IMR-90 (cell line): ENCODE data around the gene CLEC2D. TPM values are rescaled to one million over a fixed set of nuclear protein-coding genes. Genes with fewer than 3 reads are reported as not detected.

Source experiments
- ATAC-seq: fragments of 200-7000 bp; cut with Tn5 transposase; 2 replicates; pipeline ENCODE4 v1.9.1; 2020; ENCODE audit warnings: low read depth, mild to moderate bottlenecking, moderate library complexity
- BruUV-seq: library from RNA; stranded (reverse); fragments of 400-500 nt; replicated peaks from 2 replicates; lab custom pipeline; 2021; lab: Mats Ljungman, UMichigan
- CTCF ChIA-PET: fragments of 300-600 bp; formaldehyde crosslinking; extraction: SDS; loops from one replicate; lab custom pipeline; 2021; ENCODE audit warnings: antibody characterized with exemption; lab: Yijun Ruan, JAX
- POLR2A ChIA-PET: fragments of 300-600 bp; sonication (Branson Sonifier 250); formaldehyde crosslinking; loops from one replicate; lab custom pipeline; 2022; ENCODE audit warnings: antibody characterized with exemption; ENCODE audit not compliant: unreplicated experiment; lab: Charles Lee
- DNase-seq: peaks from one replicate; pipeline ENCODE4 v3.0.0; 2013
- H2AFZ ChIP-seq: replicated peaks from 2 replicates; pipeline ENCODE3; 2013; ENCODE audit warnings: low read length, mild to moderate bottlenecking; ENCODE audit not compliant: poor library complexity
- H2AK5ac ChIP-seq: 2 replicates; pipeline ENCODE4 v1.6.1; 2013; ENCODE audit warnings: low read depth, low read length, inconsistent platforms
- H2AK9ac ChIP-seq: replicated peaks from 2 replicates; pipeline ENCODE3; 2013; ENCODE audit warnings: mild to moderate bottlenecking, low read depth, low read length, moderate library complexity; ENCODE audit not compliant: poor library complexity
- H2BK120ac ChIP-seq: 2 replicates; pipeline ENCODE4 v1.6.1; 2013; ENCODE audit warnings: low read depth, low read length, inconsistent platforms
- H2BK15ac ChIP-seq: 3 replicates; pipeline ENCODE4 v1.6.1; 2013; ENCODE audit warnings: low read depth, low read length, inconsistent platforms
- H2BK20ac ChIP-seq: 2 replicates; pipeline ENCODE4 v1.6.1; 2013; ENCODE audit warnings: low read depth, mild to moderate bottlenecking, inconsistent platforms, low read length, moderate library complexity
- H2BK5ac ChIP-seq: 2 replicates; pipeline ENCODE4 v1.6.1; 2013; ENCODE audit warnings: mild to moderate bottlenecking, low read depth, low read length, inconsistent platforms; ENCODE audit not compliant: poor library complexity, severe bottlenecking
- H3K14ac ChIP-seq: replicated peaks from 2 replicates; pipeline ENCODE4 v1.6.1; 2013; ENCODE audit warnings: low read depth, low read length, inconsistent platforms
- H3K18ac ChIP-seq: 2 replicates; pipeline ENCODE4 v1.6.1; 2013; ENCODE audit warnings: low read depth, low read length, control low read depth
- H3K23ac ChIP-seq: 2 replicates; pipeline ENCODE4 v1.6.1; 2013; ENCODE audit warnings: low read depth, low read length, inconsistent platforms
- H3K27ac ChIP-seq: 2 replicates; pipeline ENCODE4 v1.5.1; 2013; ENCODE audit warnings: mild to moderate bottlenecking, control low read depth, low read length; ENCODE audit not compliant: insufficient read depth
- H3K27me3 ChIP-seq: 2 replicates; pipeline ENCODE4 v1.6.1; 2013; ENCODE audit warnings: low read length; ENCODE audit not compliant: control insufficient read depth, insufficient read depth
- H3K36me3 ChIP-seq: 2 replicates; pipeline ENCODE4 v1.6.1; 2013; ENCODE audit warnings: low read length, mixed read lengths; ENCODE audit not compliant: control insufficient read depth, insufficient read depth
- H3K4ac ChIP-seq: 2 replicates; pipeline ENCODE4 v1.6.1; 2013; ENCODE audit warnings: low read depth, low read length, inconsistent platforms
- H3K4me1 ChIP-seq: 2 replicates; pipeline ENCODE4 v1.6.1; 2013; ENCODE audit warnings: low read length, mixed read lengths; ENCODE audit not compliant: control insufficient read depth, insufficient read depth
- H3K4me2 ChIP-seq: 2 replicates; pipeline ENCODE4 v1.6.1; 2013; ENCODE audit warnings: low read depth, mild to moderate bottlenecking, control low read depth, low read length, moderate library complexity
- H3K4me3 ChIP-seq: 2 replicates; pipeline ENCODE4 v1.5.1; 2013; ENCODE audit warnings: low read depth, mild to moderate bottlenecking, control low read depth, low read length, moderate library complexity; ENCODE audit not compliant: insufficient read depth
- H3K56ac ChIP-seq: 2 replicates; pipeline ENCODE4 v1.6.1; 2013; ENCODE audit warnings: low read length, inconsistent platforms; ENCODE audit not compliant: insufficient read depth; ENCODE audit errors: extremely low read depth
- H3K79me1 ChIP-seq, 2 experiments: 2 replicates each; pipeline ENCODE4 v1.6.1; 2013; ENCODE audit warnings: low read length in 2 of 2, inconsistent platforms in 1 of 2, low read depth in 1 of 2
- H3K9ac ChIP-seq: 2 replicates; pipeline ENCODE4 v1.6.1; 2013; ENCODE audit warnings: low read depth, low read length, control low read depth
- H3K9me1 ChIP-seq: 2 replicates; pipeline ENCODE4 v1.6.1; 2013; ENCODE audit warnings: low read length, inconsistent platforms; ENCODE audit not compliant: insufficient read depth
- H3K9me3 ChIP-seq: 2 replicates; pipeline ENCODE4 v1.6.1; 2013; ENCODE audit warnings: low read length; ENCODE audit not compliant: control insufficient read depth, insufficient read depth
- H4K20me1 ChIP-seq: 2 replicates; pipeline ENCODE4 v1.6.1; 2013; ENCODE audit warnings: low read length, inconsistent platforms; ENCODE audit not compliant: insufficient read depth
- H4K5ac ChIP-seq: 2 replicates; pipeline ENCODE4 v1.6.1; 2013; ENCODE audit warnings: mild to moderate bottlenecking, low read depth, low read length, control low read depth
- H4K8ac ChIP-seq, 2 experiments: 2 replicates each; pipeline ENCODE4 v1.6.1; 2013; ENCODE audit warnings: low read depth in 2 of 2, low read length in 2 of 2, control low read depth in 1 of 2, inconsistent platforms in 1 of 2
- H4K91ac ChIP-seq: 2 replicates; pipeline ENCODE4 v1.6.1; 2013; ENCODE audit warnings: low read depth, low read length, inconsistent platforms; ENCODE audit not compliant: insufficient read depth
- BHLHE40 ChIP-seq: fragments of 150-350 bp; IDR thresholded peaks from 2 replicates; pipeline ENCODE4 v1.6.1; 2016; ENCODE audit warnings: mild to moderate bottlenecking, low read depth, low read length
- CEBPB ChIP-seq: IDR thresholded peaks from 2 replicates; pipeline ENCODE4 v1.6.1; 2012; ENCODE audit warnings: low read depth, low read length, improper control_type of control experiment
- CHD1 ChIP-seq: IDR thresholded peaks from 2 replicates; pipeline ENCODE4 v1.6.1; 2012; ENCODE audit warnings: low read depth, low read length, improper control_type of control experiment
- CTCF ChIP-seq: conservative IDR thresholded peaks from 2 replicates; pipeline ENCODE4 v1.5.1; 2012; ENCODE audit warnings: mild to moderate bottlenecking, low read depth, low read length, improper control_type of control experiment
- FOS ChIP-seq: fragments of 150-350 bp; IDR thresholded peaks from 2 replicates; pipeline ENCODE4 v1.6.1; 2016; ENCODE audit warnings: low read depth, low read length
- MAFK ChIP-seq: IDR thresholded peaks from 2 replicates; pipeline ENCODE4 v1.6.1; 2012; ENCODE audit warnings: low read depth, low read length, improper control_type of control experiment
- MAZ ChIP-seq: IDR thresholded peaks from 2 replicates; pipeline ENCODE4 v1.6.1; 2012; ENCODE audit warnings: low read depth, mild to moderate bottlenecking, low read length, improper control_type of control experiment, moderate library complexity, borderline replicate concordance
- NFE2L2 ChIP-seq: fragments of 150-350 bp; IDR thresholded peaks from 2 replicates; pipeline ENCODE4 v1.6.1; 2016; ENCODE audit warnings: low read depth, mild to moderate bottlenecking, low read length
- POLR2A ChIP-seq: IDR thresholded peaks from 2 replicates; pipeline ENCODE4 v1.6.1; 2012; ENCODE audit warnings: mild to moderate bottlenecking, low read depth, low read length
- RAD21 ChIP-seq: IDR thresholded peaks from 2 replicates; pipeline ENCODE4 v1.6.1; 2012; ENCODE audit warnings: low read length, improper control_type of control experiment
- RCOR1 ChIP-seq: IDR thresholded peaks from 2 replicates; pipeline ENCODE4 v1.6.1; 2012; ENCODE audit warnings: mild to moderate bottlenecking, low read length, improper control_type of control experiment; ENCODE audit not compliant: insufficient replicate concordance
- RFX5 ChIP-seq: IDR thresholded peaks from 2 replicates; pipeline ENCODE4 v1.8.0; 2012; ENCODE audit warnings: low read depth, mild to moderate bottlenecking, low read length, moderate library complexity
- SMC3 ChIP-seq: fragments of 150-350 bp; IDR thresholded peaks from 2 replicates; pipeline ENCODE4 v1.6.1; 2016; ENCODE audit warnings: low read depth, mild to moderate bottlenecking, antibody characterized with exemption, low read length, moderate library complexity
- USF2 ChIP-seq: fragments of 150-350 bp; IDR thresholded peaks from 2 replicates; pipeline ENCODE4 v1.6.1; 2017; ENCODE audit warnings: mild to moderate bottlenecking, antibody characterized with exemption, low read length, low read depth
- WGBS, 2 experiments: methylation state at CpG; one replicate each; pipeline versions ENCODE4 v1.1.5 to v1.1.7; 2013; ENCODE audit warnings: missing lambda C conversion rate in 2 of 2; ENCODE audit not compliant: insufficient read length in 1 of 2; ENCODE audit errors: extremely low coverage in 2 of 2; 5-methylcytosine and 5-hydroxymethylcytosine counted together
- dilution Hi-C: fragments of 300-500 bp; cut with HindIII; formaldehyde crosslinking; loops from one replicate; pipeline ENCODE4 v1.14.3; 2018; ENCODE audit warnings: low sequenced_read_pairs; ENCODE audit not compliant: unreplicated experiment
- in situ Hi-C: fragments of 300-500 bp; cut with MboI; formaldehyde crosslinking; loops from 3 replicates; pipeline ENCODE4 v1.14.3; 2019; ENCODE audit warnings: low sequenced_read_pairs, inconsistent platforms, mixed read lengths
- intact Hi-C: fragments of 100-400 bp; cut with micrococcal nuclease; formaldehyde crosslinking; loops from 2 replicates; pipeline ENCODE4 v1.10.0; 2022
- polyA plus RNA-seq, 3 experiments: library from polyadenylated mRNA; depleted of rRNA; stranded (reverse); fragments of >200 nt; gene quantifications; 2 replicates each; pipeline ENCODE4 v1.2.3, GENCODE V29; 2012; ENCODE audit warnings: low replicate concordance in 1 of 3
- total RNA-seq: library from RNA; depleted of rRNA; stranded (reverse); fragments of >200 nt; gene quantifications from 2 replicates; pipeline ENCODE4 v1.2.3, GENCODE V29; 2012

The CLEC2D gene
- total and polyA plus RNA-seq, 2 of the 4 experiments (the other 2 are of a cell fraction): 0.72 to 1.2 TPM

- in situ Hi-C loops: loop anchor here (25.0 kb wide), 1 partner anchor 373 kb away; no protein-coding TSS in a partner anchor
- H3K4me3 ChIP-seq: no peak overlapping the region
- TF ChIP-seq RAD21: no peak
- no peak for TF ChIP-seq POLR2A
- TF ChIP-seq CEBPB: no peak
- TF ChIP-seq MAFK: no peak
- no peak for TF ChIP-seq CHD1
- no peak for TF ChIP-seq NFE2L2
- no peak for TF ChIP-seq RCOR1
- TF ChIP-seq CTCF: no peak
- TF ChIP-seq SMC3: no peak
- TF ChIP-seq USF2: no peak
- TF ChIP-seq RFX5: no peak
- TF ChIP-seq MAZ: no peak
- no peak for TF ChIP-seq BHLHE40
- TF ChIP-seq FOS: no peak
- no peaks in the 10 kb centered on the region for H3K79me1 ChIP-seq
- no peak overlapping the region for H2AFZ ChIP-seq
- no peak overlapping the region for H2BK15ac ChIP-seq
- H3K4ac ChIP-seq: no peak overlapping the region
- H3K27me3 ChIP-seq: no peaks in the 10 kb centered on the region
- no peaks in the 10 kb centered on the region for H3K4me1 ChIP-seq
- DNase-seq: no peak
- H2BK120ac ChIP-seq: no peak overlapping the region
- H2AK5ac ChIP-seq: no peak overlapping the region
- ATAC-seq: no peak
- no TSS peak for BruUV-seq
- POLR2A ChIA-PET: no interaction called here
- dilution Hi-C loops: no loop called here
- H3K9me3 ChIP-seq: no peaks in the 10 kb centered on the region
- CTCF ChIA-PET: no interaction called here
- no peaks in the 10 kb centered on the region for H4K20me1 ChIP-seq
- H3K23ac ChIP-seq: no peak overlapping the region
- no peak overlapping the region for H3K9ac ChIP-seq
- no peaks in the 10 kb centered on the region for H3K36me3 ChIP-seq
- H4K5ac ChIP-seq: no peak overlapping the region
- H3K4me2 ChIP-seq: no peak overlapping the region
- no peak overlapping the region for H4K91ac ChIP-seq
- H3K27ac ChIP-seq: no peak overlapping the region
- intact Hi-C loops: no loop called here
- H2AK9ac ChIP-seq: no peak overlapping the region
- H3K9me1 ChIP-seq: no peaks in the 10 kb centered on the region
- no peak overlapping the region for H4K8ac ChIP-seq
- H2BK5ac ChIP-seq: no peak overlapping the region
- H2BK20ac ChIP-seq: no peak overlapping the region
- no peak overlapping the region for H3K14ac ChIP-seq
- H3K18ac ChIP-seq: no peak overlapping the region
- no peak overlapping the region for H3K56ac ChIP-seq
- 80% methylated on average over 1 of the region's 3 CpGs; no CpG with 5 or more reads in 1 of the 2 experiments for WGBS, 2 experiments
Observed at GRCh38 chr12:9710584-9711375, 41.3 kb downstream of the CLEC2D start.
